Adrenal gland (tissue), 12 donors: ENCODE results near the gene RNF144B. TPM values are rescaled to one million over a fixed set of nuclear protein-coding genes. Genes with fewer than 3 reads are reported as not detected.
A peak's percentile ranks its signal among the peaks of the same experiment; 100 is the strongest.

ENCODE experiments used
- DNase-seq, 7 donors: peaks; one replicate each; pipeline ENCODE4 v3.0.0-alpha.2; 2019 to 2020
- H3K27ac ChIP-seq, 5 donors: fragments of 200-600 bp; sonication (generic) in 4 of 5; 1 replicate in 3 of 5; 2 replicates in 2 of 5; pipeline versions ENCODE4 v1.5.1 to v1.8.0; 2016 to 2020; ENCODE audit warnings: mild to moderate bottlenecking in 1 of 5
- H3K27me3 ChIP-seq: fragments of 200-600 bp; 2 replicates; pipeline ENCODE4 v1.8.0; 2021
- H3K36me3 ChIP-seq, 2 donors: fragments of 200-600 bp; replicated peaks in 1 of 2; 1 replicate in 1 of 2; 2 replicates in 1 of 2; pipeline versions ENCODE4 v1.5.1 to v1.8.0; 2018 to 2022
- H3K4me1 ChIP-seq, 2 donors: fragments of 200-600 bp; replicated peaks in 1 of 2; 1 replicate in 1 of 2; 2 replicates in 1 of 2; pipeline versions ENCODE4 v1.5.1 to v1.8.0; 2018 to 2021
- H3K4me3 ChIP-seq, 4 donors: fragments of 200-600 bp; sonication (generic) in 3 of 4; one replicate each; pipeline ENCODE4 v1.5.1; 2016 to 2018
- H3K9me3 ChIP-seq, 3 donors: fragments of 200-600 bp; sonication (generic) in 1 of 3; replicated peaks in 1 of 3; 1 replicate in 2 of 3; 2 replicates in 1 of 3; pipeline versions ENCODE4 v1.5.1 to v1.8.0; 2016 to 2021
- CTCF ChIP-seq, 6 experiments: fragments of 450-650 bp in 4 of 6; fragments of 200-600 bp in 2 of 6; sonication (generic) in 1 of 6; IDR thresholded peaks; 1 replicate in 5 of 6; 2 replicates in 1 of 6; pipeline versions ENCODE4 v1.5.1 to v1.8.0; 2016 to 2021; ENCODE audit warnings: antibody characterized with exemption in 6 of 6, mild to moderate bottlenecking in 2 of 6, moderate library complexity in 1 of 6
- POLR2A ChIP-seq, 2 donors: fragments of 450-650 bp; IDR thresholded peaks; one replicate each; pipeline ENCODE4 v1.6.1; 2017; ENCODE audit warnings: antibody characterized with exemption in 2 of 2, mild to moderate bottlenecking in 2 of 2, moderate library complexity in 1 of 2
- WGBS, 4 donors: extraction: QIAGEN DNeasy Blood & Tissue Kit in 2 of 4; methylation state at CpG; one replicate each; pipeline versions ENCODE4 v1.1.5 to v1.1.7; 2013 to 2017; 5-methylcytosine and 5-hydroxymethylcytosine counted together
- intact Hi-C, 2 donors: fragments of 100-400 bp; cut with DNase I; formaldehyde crosslinking; loops; one replicate each; pipeline versions ENCODE4 v1.14.1 to v1.15.0; 2022 to 2023
- polyA plus RNA-seq, 3 donors: library from polyadenylated mRNA; stranded (reverse); fragments of 200-250 nt in 2 of 3; fragments of 350-450 nt in 1 of 3; fragmentation: Illumina TruSeq in 1 of 3; extraction: RNeasy Lipid Tissue Mini Kit (QIAGEN cat#74804) in 1 of 3; gene quantifications; one replicate each; pipeline ENCODE4 v1.2.3, GENCODE V29; 2013 to 2014
- total RNA-seq, 9 donors: library from RNA; depleted of rRNA in 4 of 9; stranded (reverse); fragments of >200 nt in 4 of 9; fragments of 120-200 nt in 1 of 9; fragmentation: NEBNext Ultra II Directional in 1 of 9; extraction: Animal tissue kit (Norgen Biotek cat#: 25700) in 1 of 9; gene quantifications; one replicate each; pipeline versions ENCODE4 v1.1.0 to v1.2.4, GENCODE V29; 2013 to 2023
- donor health status: healthy with polysubstance abuse.
- donor health status: Bipolar disorder and iron deficiency.
- donor health status: DM: yes; HTN: yes; CAD: no.
- donor health status: DM: no; HTN: no; CAD: no.
- donor health status: DM: no; HTN: no; CAD: no.
- donor health status: DM: yes; HTN: yes; CAD: no.

RNF144B gene
- total and polyA plus RNA-seq, 12 donors = 1.9 to 11.0 (median 7.4) TPM

- Histone ChIP-seq H3K27ac (no peak overlapping the region), H3K4me3 (no peak overlapping the region), H3K36me3 (no peaks in the 10 kb centered on the region), H3K27me3 (peaks cover under 1% of the 10 kb centered on the region), H3K4me1 (no peaks in the 10 kb centered on the region), H3K9me3 (no peaks in the 10 kb centered on the region)
- no peak for DNase-seq
- TF ChIP-seq CTCF (IDR thresholded peaks at IDR 0.05) (no peak), POLR2A (IDR thresholded peaks at IDR 0.05) (no peak)
- intact Hi-C loops = no loop called here
Observed at GRCh38 chr6:18439581-18439980, 52.4 kb downstream of the RNF144B start.

GRCh38 chr6:18441251-18441979 lies 54.3 kb downstream of the RNF144B start:
- intact Hi-C loops = no loop called here
- Histone ChIP-seq H3K27me3 (peaks cover 2% of the 10 kb centered on the region), H3K4me1 (no peaks in the 10 kb centered on the region), H3K4me3 (no peak overlapping the region), H3K27ac (no peak overlapping the region), H3K36me3 (no peaks in the 10 kb centered on the region), H3K9me3 (no peaks in the 10 kb centered on the region)
- peak in 1 of 7 donors; percentile 4 for DNase-seq
- WGBS, 4 donors = 51 to 70% (median 59%) methylated on average over 3 of the region's 3 CpGs
- TF ChIP-seq POLR2A (IDR thresholded peaks at IDR 0.05) = no peak
- no peak for TF ChIP-seq CTCF (IDR thresholded peaks at IDR 0.05)

GRCh38 chr6:18444111-18444510 lies 57.0 kb downstream of the RNF144B start:
- Histone ChIP-seq H3K27me3 (peaks cover 2% of the 10 kb centered on the region), H3K4me3 (no peak overlapping the region), H3K9me3 (no peaks in the 10 kb centered on the region), H3K4me1 (no peaks in the 10 kb centered on the region), H3K27ac (no peak overlapping the region), H3K36me3 (no peaks in the 10 kb centered on the region)
- intact Hi-C loops = no loop called here
- no peak for DNase-seq
- 72 to 80% (median 75%) methylated on average over 5 of the region's 5 CpGs for WGBS, 4 donors
- TF ChIP-seq POLR2A (IDR thresholded peaks at IDR 0.05) (no peak), CTCF (IDR thresholded peaks at IDR 0.05) (no peak)

GRCh38 chr6:18445228-18445627 lies 58.1 kb downstream of the RNF144B start:
- intact Hi-C loops = no loop called here
- Histone ChIP-seq H3K36me3 (no peaks in the 10 kb centered on the region), H3K27ac (peak overlapping the region in 1 of 5 donors; percentile 27), H3K9me3 (no peaks in the 10 kb centered on the region), H3K4me1 (no peaks in the 10 kb centered on the region), H3K4me3 (no peak overlapping the region), H3K27me3 (peaks cover 2% of the 10 kb centered on the region)
- TF ChIP-seq POLR2A (IDR thresholded peaks at IDR 0.05) = no peak
- TF ChIP-seq CTCF (IDR thresholded peaks at IDR 0.05) = no peak
- WGBS, 4 donors = 67 to 89% (median 80%) methylated on average over 1 of the region's 1 CpG
- DNase-seq = no peak
